ENCODE data around the gene CMTM1. TPM values are rescaled to one million over a fixed set of nuclear protein-coding genes. Genes with fewer than 3 reads are reported as not detected.

The CMTM1 gene
- polyA plus RNA-seq, 1 donor from 2014 or later, result 1.6 TPM

- H3K4me3 ChIP-seq (ENCODE audit: low read length), result no peak overlapping the region
- no peaks in the 10 kb centered on the region for H3K79me2 ChIP-seq (replicated peaks; ENCODE audit: insufficient read depth, low read length)
- no peaks in the 10 kb centered on the region for H3K9me3 ChIP-seq (ENCODE audit: low read length)
- H3K27me3 ChIP-seq (ENCODE audit: insufficient read depth, low read depth, low read length), result no peaks in the 10 kb centered on the region
- no peaks in the 10 kb centered on the region for H4K20me1 ChIP-seq (ENCODE audit: insufficient read depth)
- no peak overlapping the region for H3K9ac ChIP-seq (ENCODE audit: low read length)
- no peaks in the 10 kb centered on the region for H3K36me3 ChIP-seq (ENCODE audit: insufficient read depth, low read length)
- H2AFZ ChIP-seq (ENCODE audit: low read depth, low read length), result no peak overlapping the region
- TF ChIP-seq EZH2 (IDR thresholded peaks at IDR 0.05; ENCODE audit: borderline replicate concordance, insufficient read depth, low read length, poor library complexity, severe bottlenecking), result no peak
- TF ChIP-seq CTCF (IDR thresholded peaks at IDR 0.05; ENCODE audit: poor library complexity, severe bottlenecking), result no peak
- TF ChIP-seq EP300 (conservative IDR thresholded peaks at IDR 0.05; ENCODE audit: poor library complexity, severe bottlenecking), result no peak
- TF ChIP-seq TAF1 (IDR thresholded peaks at IDR 0.05; ENCODE audit: low read depth), result no peak
- TF ChIP-seq SMC3 (conservative IDR thresholded peaks at IDR 0.05; ENCODE audit: poor library complexity), result no peak
- TF ChIP-seq POLR2AphosphoS5 (IDR thresholded peaks at IDR 0.05), result no peak
- no peak for TF ChIP-seq RAD21 (conservative IDR thresholded peaks at IDR 0.05)
- no peak for TF ChIP-seq MXI1 (conservative IDR thresholded peaks at IDR 0.05; ENCODE audit: poor library complexity, severe bottlenecking)
- TF ChIP-seq REST (IDR thresholded peaks at IDR 0.05; ENCODE audit: borderline replicate concordance), result no peak
- no peak overlapping the region for H3K27ac ChIP-seq (ENCODE audit: low read length)
- no peaks in the 10 kb centered on the region for H3K9me2 ChIP-seq (ENCODE audit: insufficient read depth, low read length)
- no peak overlapping the region for H3K4me2 ChIP-seq (ENCODE audit: low read length)
- H3F3A ChIP-seq (ENCODE audit: insufficient read depth, low read length, poor library complexity, severe bottlenecking), result no peaks in the 10 kb centered on the region
Observed at GRCh38 chr16:66524601-66525164, 41.6 kb upstream of the CMTM1 start.

GRCh38 chr16:66525396-66526180 is 40.7 kb upstream of the CMTM1 start:
- no peaks in the 10 kb centered on the region for H3K79me2 ChIP-seq (replicated peaks; ENCODE audit: insufficient read depth, low read length)
- no peaks in the 10 kb centered on the region for H3K36me3 ChIP-seq (ENCODE audit: insufficient read depth, low read length)
- H3K27ac ChIP-seq (ENCODE audit: low read length), result no peak overlapping the region

More at GRCh38 chr16:66525396-66526180, 40.7 kb upstream of the CMTM1 start:
- H4K20me1 ChIP-seq (ENCODE audit: insufficient read depth), result no peaks in the 10 kb centered on the region
- no peaks in the 10 kb centered on the region for H3K9me2 ChIP-seq (ENCODE audit: insufficient read depth, low read length)
- no peaks in the 10 kb centered on the region for H3F3A ChIP-seq (ENCODE audit: insufficient read depth, low read length, poor library complexity, severe bottlenecking)
- H3K4me2 ChIP-seq (ENCODE audit: low read length), result no peak overlapping the region
- H3K27me3 ChIP-seq (ENCODE audit: insufficient read depth, low read depth, low read length), result no peaks in the 10 kb centered on the region
- H3K4me3 ChIP-seq (ENCODE audit: low read length), result no peak overlapping the region
- no peak overlapping the region for H3K9ac ChIP-seq (ENCODE audit: low read length)
- H3K9me3 ChIP-seq (ENCODE audit: low read length), result no peaks in the 10 kb centered on the region
- H2AFZ ChIP-seq (ENCODE audit: low read depth, low read length), result no peak overlapping the region
- TF ChIP-seq TAF1 (IDR thresholded peaks at IDR 0.05; ENCODE audit: low read depth) (no peak), SMC3 (conservative IDR thresholded peaks at IDR 0.05; ENCODE audit: poor library complexity) (no peak), EP300 (conservative IDR thresholded peaks at IDR 0.05; ENCODE audit: poor library complexity, severe bottlenecking) (no peak), EZH2 (IDR thresholded peaks at IDR 0.05; ENCODE audit: borderline replicate concordance, insufficient read depth, low read length, poor library complexity, severe bottlenecking) (no peak), POLR2AphosphoS5 (IDR thresholded peaks at IDR 0.05) (no peak), MXI1 (conservative IDR thresholded peaks at IDR 0.05; ENCODE audit: poor library complexity, severe bottlenecking) (no peak), CTCF (IDR thresholded peaks at IDR 0.05; ENCODE audit: poor library complexity, severe bottlenecking) (no peak), REST (IDR thresholded peaks at IDR 0.05; ENCODE audit: borderline replicate concordance) (no peak), RAD21 (conservative IDR thresholded peaks at IDR 0.05) (no peak)
